ENCODE measurements around the gene PXDN. TPM values are rescaled to one million over a fixed set of nuclear protein-coding genes. Genes with fewer than 3 reads are reported as not detected.
A peak's percentile ranks its signal among the peaks of the same experiment; 100 is the strongest.
"Not testable (repeated sequence)": the region's sequence is repeated elsewhere in the genome, so short reads cannot be mapped to it uniquely, and the experiment has no call there.

The PXDN gene
- total RNA-seq, 1 experiment from 2014 or later: 0.25 TPM

DNA sequence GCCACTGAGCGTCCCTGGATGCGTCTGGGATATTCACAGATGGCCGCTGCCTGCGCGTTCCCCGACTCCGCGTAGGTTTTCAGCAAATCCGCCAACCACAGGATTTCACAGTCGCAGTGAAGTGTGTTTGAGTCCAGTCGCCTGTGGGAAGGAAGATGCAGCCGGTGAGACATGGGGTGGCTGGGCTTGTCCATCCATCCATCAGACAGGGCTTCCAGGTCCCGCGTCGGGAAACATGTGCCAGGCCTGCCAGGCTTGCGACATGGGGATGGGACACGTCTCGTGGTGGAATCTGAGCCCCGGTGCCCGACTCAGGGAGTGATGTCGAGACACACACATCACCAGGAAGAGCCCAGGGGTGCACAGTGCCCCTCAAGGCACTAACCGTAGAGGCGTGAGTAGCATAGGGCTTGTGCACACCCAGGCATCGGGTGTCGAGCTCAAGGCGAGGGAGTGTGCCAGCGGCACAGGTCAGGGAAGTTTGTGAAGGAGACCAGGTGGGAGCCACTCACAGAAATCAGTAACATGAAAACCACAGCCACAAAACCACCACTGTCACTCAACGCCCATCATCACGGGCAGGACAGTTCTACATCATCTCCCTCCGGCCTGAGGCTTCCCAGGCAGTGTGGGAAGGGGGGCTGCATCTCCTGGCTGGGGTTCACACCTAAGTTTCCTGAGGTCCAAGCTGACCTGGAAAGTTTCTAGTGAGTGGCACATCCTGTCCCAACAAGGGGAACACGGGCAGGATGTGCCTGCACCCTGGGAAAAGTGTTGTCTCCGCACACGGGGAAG, 63.9 kb downstream of the PXDN start:
- no TSS peak for BruUV-seq (replicated peaks)
- Histone ChIP-seq H3K4me1 (no peaks in the 10 kb centered on the region), H3K27me3 (replicated peaks; ENCODE audit: control insufficient read depth, insufficient read depth, low read length) (no peaks in the 10 kb centered on the region), H3K36me3 (ENCODE audit: control insufficient read depth, insufficient read depth, low read length) (no peaks in the 10 kb centered on the region), H3K9me3 (no peaks in the 10 kb centered on the region), H3K4me3 (ENCODE audit: low read depth, low read length) (no peak overlapping the region)
- ChIA-PET CTCF (no interaction called here), POLR2A (no interaction called here)
- no peak overlapping the region for H3K4me3 Mint-ChIP-seq (ENCODE audit: unreplicated experiment)
- DNase-seq: no peak
- H3K9me3 Mint-ChIP-seq (ENCODE audit: unreplicated experiment): no peaks in the 10 kb centered on the region
- no peak overlapping the region for H3K27ac Mint-ChIP-seq (ENCODE audit: unreplicated experiment)
- no peaks in the 10 kb centered on the region for H3K27me3 Mint-ChIP-seq (ENCODE audit: insufficient read depth, unreplicated experiment)
- intact Hi-C loops (cut with micrococcal nuclease; ENCODE audit: unreplicated experiment): no loop called here
- TF ChIP-seq, protein P1, sequence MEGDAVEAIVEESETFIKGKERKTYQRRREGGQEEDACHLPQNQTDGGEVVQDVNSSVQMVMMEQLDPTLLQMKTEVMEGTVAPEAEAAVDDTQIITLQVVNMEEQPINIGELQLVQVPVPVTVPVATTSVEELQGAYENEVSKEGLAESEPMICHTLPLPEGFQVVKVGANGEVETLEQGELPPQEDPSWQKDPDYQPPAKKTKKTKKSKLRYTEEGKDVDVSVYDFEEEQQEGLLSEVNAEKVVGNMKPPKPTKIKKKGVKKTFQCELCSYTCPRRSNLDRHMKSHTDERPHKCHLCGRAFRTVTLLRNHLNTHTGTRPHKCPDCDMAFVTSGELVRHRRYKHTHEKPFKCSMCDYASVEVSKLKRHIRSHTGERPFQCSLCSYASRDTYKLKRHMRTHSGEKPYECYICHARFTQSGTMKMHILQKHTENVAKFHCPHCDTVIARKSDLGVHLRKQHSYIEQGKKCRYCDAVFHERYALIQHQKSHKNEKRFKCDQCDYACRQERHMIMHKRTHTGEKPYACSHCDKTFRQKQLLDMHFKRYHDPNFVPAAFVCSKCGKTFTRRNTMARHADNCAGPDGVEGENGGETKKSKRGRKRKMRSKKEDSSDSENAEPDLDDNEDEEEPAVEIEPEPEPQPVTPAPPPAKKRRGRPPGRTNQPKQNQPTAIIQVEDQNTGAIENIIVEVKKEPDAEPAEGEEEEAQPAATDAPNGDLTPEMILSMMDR (IDR thresholded peaks at IDR 0.05; ENCODE audit: insufficient read depth in 1 of 2, low read depth in 1 of 2, low read length in 1 of 2, severe bottlenecking in 1 of 2, unreplicated experiment in 1 of 2): no peak
- no peaks in the 10 kb centered on the region for H3K4me1 Mint-ChIP-seq (ENCODE audit: low read depth, unreplicated experiment)
- H3K36me3 Mint-ChIP-seq (ENCODE audit: insufficient read depth, unreplicated experiment): no peaks in the 10 kb centered on the region

DNA sequence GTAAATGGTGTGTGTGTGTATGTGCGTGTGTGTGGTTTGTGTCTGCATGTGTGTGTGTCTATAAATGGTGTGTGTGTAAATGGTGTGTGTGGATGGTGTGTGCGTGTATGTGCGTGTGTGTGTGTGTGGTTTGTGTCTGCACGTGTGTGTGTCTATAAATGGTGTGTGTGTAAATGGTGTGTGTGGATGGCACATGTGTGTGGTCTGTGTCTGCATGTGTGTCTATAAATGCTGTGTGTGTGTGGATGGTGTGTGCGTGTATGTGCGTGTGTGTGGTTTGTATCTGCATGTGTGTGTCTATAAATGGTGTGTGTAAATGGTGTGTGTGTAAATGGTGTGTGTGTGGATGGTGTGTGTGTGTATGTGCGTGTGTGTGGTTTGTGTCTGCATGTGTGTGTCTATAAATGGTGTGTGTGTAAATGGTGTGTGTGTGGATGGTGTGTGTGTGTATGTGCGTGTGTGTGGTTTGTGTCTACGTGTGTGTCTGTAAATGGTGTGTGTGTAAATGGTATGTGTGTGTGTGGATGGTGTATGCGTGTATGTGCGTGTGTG, 64.8 kb downstream of the PXDN start:
- POLR2A ChIA-PET; H3K27me3 ChIP-seq (replicated peaks; ENCODE audit: control insufficient read depth, insufficient read depth, low read length); DNase-seq; H3K27me3 Mint-ChIP-seq (ENCODE audit: insufficient read depth, unreplicated experiment); BruUV-seq (replicated peaks); H3K9me3 Mint-ChIP-seq (ENCODE audit: unreplicated experiment); intact Hi-C loops (cut with micrococcal nuclease; ENCODE audit: unreplicated experiment); H3K27ac Mint-ChIP-seq (ENCODE audit: unreplicated experiment); H3K4me1 Mint-ChIP-seq (ENCODE audit: low read depth, unreplicated experiment); H3K4me3 Mint-ChIP-seq (ENCODE audit: unreplicated experiment); CTCF ChIA-PET; H3K36me3 Mint-ChIP-seq (ENCODE audit: insufficient read depth, unreplicated experiment); H3K4me1 ChIP-seq; H3K36me3 ChIP-seq (ENCODE audit: control insufficient read depth, insufficient read depth, low read length); H3K4me3 ChIP-seq (ENCODE audit: low read depth, low read length); H3K9me3 ChIP-seq: not testable (repeated sequence)

DNA sequence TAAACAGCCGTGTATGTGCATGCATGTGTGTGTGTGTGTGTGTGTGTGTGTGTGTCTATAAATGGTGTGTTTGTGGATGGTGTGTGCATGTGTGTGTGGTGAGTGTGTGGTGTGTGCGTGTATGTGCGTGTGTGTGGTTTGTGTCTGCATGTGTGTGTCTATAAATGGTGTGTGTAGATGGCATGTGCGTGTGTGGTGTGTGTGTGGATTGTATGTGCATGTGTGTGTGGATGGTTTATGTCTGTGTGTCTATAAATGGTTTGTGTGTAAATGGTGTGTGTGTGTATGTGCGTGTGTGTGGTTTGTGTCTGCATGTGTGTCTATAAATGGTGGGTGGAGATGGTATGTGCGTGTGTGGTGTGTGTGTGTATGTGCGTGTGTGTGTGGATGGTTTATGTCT, 65.2 kb downstream of the PXDN start:
- H3K4me3 ChIP-seq (ENCODE audit: low read depth, low read length); H3K4me3 Mint-ChIP-seq (ENCODE audit: unreplicated experiment); intact Hi-C loops (cut with micrococcal nuclease; ENCODE audit: unreplicated experiment); H3K36me3 ChIP-seq (ENCODE audit: control insufficient read depth, insufficient read depth, low read length); DNase-seq; H3K27ac Mint-ChIP-seq (ENCODE audit: unreplicated experiment); BruUV-seq (replicated peaks); H3K27me3 ChIP-seq (replicated peaks; ENCODE audit: control insufficient read depth, insufficient read depth, low read length); H3K27me3 Mint-ChIP-seq (ENCODE audit: insufficient read depth, unreplicated experiment); CTCF ChIA-PET; H3K4me1 Mint-ChIP-seq (ENCODE audit: low read depth, unreplicated experiment); H3K9me3 Mint-ChIP-seq (ENCODE audit: unreplicated experiment); POLR2A ChIA-PET; H3K9me3 ChIP-seq; H3K4me1 ChIP-seq; H3K36me3 Mint-ChIP-seq (ENCODE audit: insufficient read depth, unreplicated experiment): not testable (repeated sequence)

DNA sequence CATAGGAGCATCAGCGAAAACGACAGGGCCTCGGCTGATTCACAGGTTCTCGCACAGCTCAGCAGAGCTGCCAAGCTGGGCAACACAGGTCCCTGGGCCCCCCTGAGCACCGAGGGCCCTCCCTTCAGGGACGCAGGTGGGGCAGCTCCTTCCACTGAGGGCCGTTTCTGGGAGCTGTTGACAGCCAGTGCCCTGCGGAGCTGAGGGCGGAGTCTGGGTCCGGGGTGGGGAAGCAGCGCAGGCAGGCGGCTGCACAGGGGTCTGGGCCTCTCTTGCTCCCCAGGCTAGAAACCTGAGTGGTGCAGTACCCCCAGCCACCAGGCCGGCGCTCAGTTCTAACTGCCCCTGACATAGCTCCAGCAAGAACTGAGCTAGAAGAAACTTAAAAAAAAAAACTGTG, 65.7 kb downstream of the PXDN start:
- no TSS peak for BruUV-seq (replicated peaks)
- H3K9me3 Mint-ChIP-seq (ENCODE audit: unreplicated experiment): no peaks in the 10 kb centered on the region
- Histone ChIP-seq H3K27me3 (replicated peaks; ENCODE audit: control insufficient read depth, insufficient read depth, low read length) (no peaks in the 10 kb centered on the region), H3K4me3 (ENCODE audit: low read depth, low read length) (no peak overlapping the region), H3K4me1 (no peaks in the 10 kb centered on the region), H3K9me3 (no peaks in the 10 kb centered on the region), H3K36me3 (ENCODE audit: control insufficient read depth, insufficient read depth, low read length) (no peaks in the 10 kb centered on the region)
- ChIA-PET POLR2A (no interaction called here), CTCF (no interaction called here)
- H3K27ac Mint-ChIP-seq (ENCODE audit: unreplicated experiment): peak overlapping the region; percentile 13
- H3K4me3 Mint-ChIP-seq (ENCODE audit: unreplicated experiment): no peak overlapping the region
- no peaks in the 10 kb centered on the region for H3K4me1 Mint-ChIP-seq (ENCODE audit: low read depth, unreplicated experiment)
- DNase-seq: no peak
- intact Hi-C loops (cut with micrococcal nuclease; ENCODE audit: unreplicated experiment): no loop called here
- no peaks in the 10 kb centered on the region for H3K36me3 Mint-ChIP-seq (ENCODE audit: insufficient read depth, unreplicated experiment)
- H3K27me3 Mint-ChIP-seq (ENCODE audit: insufficient read depth, unreplicated experiment): no peaks in the 10 kb centered on the region
- TF ChIP-seq, protein P1 (IDR thresholded peaks at IDR 0.05; ENCODE audit: insufficient read depth in 1 of 2, low read depth in 1 of 2, low read length in 1 of 2, severe bottlenecking in 1 of 2, unreplicated experiment in 1 of 2): no peak
